ENCODE results near the gene FADS1.

DNA sequence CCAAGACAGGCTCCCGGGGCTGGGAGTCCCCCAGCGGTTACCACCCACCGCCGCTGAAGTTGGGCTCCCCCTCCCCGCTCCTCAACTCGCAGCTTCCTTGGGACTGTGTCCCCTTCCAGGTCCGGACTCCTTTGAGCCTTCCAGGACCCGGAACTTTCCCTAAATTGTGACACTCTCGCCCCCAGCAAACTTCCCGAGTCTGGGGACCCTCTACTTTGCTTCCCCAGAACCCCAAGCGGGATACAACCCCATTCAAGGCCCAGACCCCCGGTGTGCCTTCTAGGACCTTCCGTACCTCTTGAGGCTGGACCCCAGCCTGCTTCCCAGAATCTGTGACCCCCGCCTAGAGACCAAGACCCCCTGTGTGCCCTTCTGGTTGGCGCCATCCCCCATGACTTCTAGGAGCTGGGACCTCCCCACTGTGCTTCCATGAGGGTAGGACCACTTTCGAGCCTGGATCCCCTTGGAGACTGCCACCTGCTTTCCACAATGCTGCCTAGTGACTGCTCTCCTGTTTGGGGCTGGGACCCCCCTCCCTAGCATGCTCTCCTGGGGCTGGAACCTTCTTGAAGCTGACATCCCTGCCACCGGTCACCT is 63.8 kb downstream of the FADS1 start:
- TF ChIP-seq CREB1 (IDR thresholded peaks at IDR 0.05) (no peak), CREB1 (CRISPR knock-in tag; IDR thresholded peaks at IDR 0.05) (no peak), EP300 (IDR thresholded peaks at IDR 0.05; ENCODE audit: low read depth in 2 of 2, low read length in 2 of 2) (no peak), EP300 (CRISPR knock-in tag; IDR thresholded peaks at IDR 0.05; ENCODE audit: borderline replicate concordance) (no peak), NCOR1 (IDR thresholded peaks at IDR 0.05; ENCODE audit: borderline replicate concordance, low read length) (no peak), PHF8 (CRISPR knock-in tag; IDR thresholded peaks at IDR 0.05) (no peak), MAX (IDR thresholded peaks at IDR 0.05) (no peak), ZNF768 (CRISPR knock-in tag; IDR thresholded peaks at IDR 0.05) (no peak), GABPA (IDR thresholded peaks at IDR 0.05; ENCODE audit: low read depth, low read length) (no peak), GABPA (CRISPR knock-in tag; IDR thresholded peaks at IDR 0.05; ENCODE audit: low read depth) (no peak)
- TF ChIP-seq, protein P1, sequence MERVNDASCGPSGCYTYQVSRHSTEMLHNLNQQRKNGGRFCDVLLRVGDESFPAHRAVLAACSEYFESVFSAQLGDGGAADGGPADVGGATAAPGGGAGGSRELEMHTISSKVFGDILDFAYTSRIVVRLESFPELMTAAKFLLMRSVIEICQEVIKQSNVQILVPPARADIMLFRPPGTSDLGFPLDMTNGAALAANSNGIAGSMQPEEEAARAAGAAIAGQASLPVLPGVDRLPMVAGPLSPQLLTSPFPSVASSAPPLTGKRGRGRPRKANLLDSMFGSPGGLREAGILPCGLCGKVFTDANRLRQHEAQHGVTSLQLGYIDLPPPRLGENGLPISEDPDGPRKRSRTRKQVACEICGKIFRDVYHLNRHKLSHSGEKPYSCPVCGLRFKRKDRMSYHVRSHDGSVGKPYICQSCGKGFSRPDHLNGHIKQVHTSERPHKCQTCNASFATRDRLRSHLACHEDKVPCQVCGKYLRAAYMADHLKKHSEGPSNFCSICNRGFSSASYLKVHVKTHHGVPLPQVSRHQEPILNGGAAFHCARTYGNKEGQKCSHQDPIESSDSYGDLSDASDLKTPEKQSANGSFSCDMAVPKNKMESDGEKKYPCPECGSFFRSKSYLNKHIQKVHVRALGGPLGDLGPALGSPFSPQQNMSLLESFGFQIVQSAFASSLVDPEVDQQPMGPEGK (CRISPR knock-in tag; IDR thresholded peaks at IDR 0.05), result 0 out of 2 replicates have a peak, but pooled peaks have one; percentile 4

Data from HepG2 (cell line).